GM19238 (cell line): ENCODE results near the gene ADAMTSL1.

ENCODE experiments used
- DNase-seq: peaks from one replicate; pipeline ENCODE4 v3.0.0; 2011; ENCODE audit warnings: low spot score; ENCODE audit not compliant: insufficient read length

ADAMTSL1 gene

DNA sequence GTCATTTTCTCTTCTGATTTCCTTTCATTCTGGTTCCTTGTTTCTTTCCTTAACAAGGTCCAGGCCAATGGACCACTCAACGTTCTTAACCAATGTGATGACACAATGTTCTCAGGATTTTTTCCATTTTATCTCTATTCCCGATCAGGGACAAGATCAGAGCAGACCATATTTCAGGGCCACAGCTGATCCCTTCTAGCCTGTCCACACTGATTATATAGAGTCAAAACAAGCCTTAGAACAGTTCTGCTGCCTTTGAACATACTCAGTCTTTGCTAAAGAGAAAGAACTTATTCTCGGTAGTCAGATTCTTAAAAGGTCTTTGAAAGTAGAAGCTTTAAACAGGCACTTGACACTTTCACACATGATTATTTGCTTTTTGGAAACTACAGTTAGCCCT lies 188.4 kb downstream of the ADAMTSL1 start:
- DNase-seq = no peak

DNA sequence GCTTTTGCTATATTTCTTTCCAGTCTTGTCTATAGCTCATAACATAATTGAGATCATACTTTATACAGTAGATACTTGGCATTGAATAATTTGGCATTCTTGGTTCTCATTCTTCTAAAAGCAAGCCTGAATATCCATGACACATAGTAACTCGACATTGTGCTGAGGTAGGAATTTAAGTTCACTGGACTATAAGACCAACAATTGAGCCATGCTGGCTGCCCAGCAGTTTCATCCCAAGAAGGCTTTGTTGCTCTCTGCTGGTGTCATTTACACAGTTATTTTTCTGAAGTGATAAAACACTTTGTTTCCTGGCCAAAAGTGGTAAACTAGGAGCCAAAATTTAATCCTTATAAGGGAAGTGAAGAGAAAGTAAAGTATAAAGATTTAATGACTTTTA lies 192.0 kb downstream of the ADAMTSL1 start:
- no peak for DNase-seq

DNA sequence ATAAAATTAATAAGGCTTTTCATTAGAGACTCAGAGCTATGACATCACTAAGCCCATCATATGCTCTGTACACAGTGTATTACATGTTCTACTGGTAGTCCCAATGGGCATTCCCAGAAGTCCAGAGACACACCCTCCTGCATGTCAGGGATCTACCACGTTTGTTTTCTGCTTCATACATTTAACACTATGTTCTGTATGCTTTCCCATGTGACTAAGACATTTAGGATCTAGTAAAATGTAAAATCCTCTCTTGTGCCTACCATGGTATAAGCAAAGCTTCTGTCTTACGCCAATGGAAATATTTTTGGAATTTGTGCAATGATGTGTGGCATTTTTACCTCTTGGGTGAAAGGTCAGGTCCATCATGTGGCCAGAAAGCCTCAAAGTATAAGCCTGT lies 192.4 kb downstream of the ADAMTSL1 start:
- no peak for DNase-seq

DNA sequence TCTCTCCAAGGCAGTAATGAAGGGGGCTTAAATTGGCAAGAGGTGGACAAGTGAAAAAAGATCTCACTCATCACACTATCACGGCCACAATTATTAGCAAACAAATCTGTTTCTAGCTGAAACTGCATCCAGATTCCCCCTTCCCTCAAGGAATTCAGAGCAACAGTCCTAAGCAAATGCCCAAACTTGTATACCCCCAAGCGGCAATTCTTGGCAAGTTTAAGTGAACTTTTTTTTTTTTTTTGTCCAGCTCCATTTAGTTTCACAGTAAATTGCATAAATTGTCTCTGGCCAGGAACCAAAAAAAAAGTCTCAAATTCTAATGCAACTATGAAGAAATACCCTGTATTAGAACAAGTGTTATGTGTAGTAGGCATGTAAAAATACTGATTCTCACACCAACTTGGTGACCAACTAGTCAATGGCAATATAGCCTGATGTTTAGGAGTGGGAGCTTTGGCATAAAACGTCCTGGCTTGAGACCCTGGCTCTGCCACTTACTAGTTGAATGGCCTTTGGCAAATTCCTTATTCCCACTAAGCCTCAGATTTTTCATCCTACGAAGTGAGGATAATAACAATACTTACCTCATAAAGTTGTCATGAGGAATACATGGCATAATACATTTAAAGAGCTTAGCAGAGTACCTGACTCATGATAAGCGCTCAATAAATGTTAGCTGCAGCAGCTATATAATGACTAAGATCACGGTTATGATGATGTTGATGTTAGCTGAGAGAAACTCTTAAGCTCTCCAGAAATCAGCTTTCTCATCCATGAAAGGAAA lies 193.2 kb downstream of the ADAMTSL1 start:
- no peak for DNase-seq

DNA sequence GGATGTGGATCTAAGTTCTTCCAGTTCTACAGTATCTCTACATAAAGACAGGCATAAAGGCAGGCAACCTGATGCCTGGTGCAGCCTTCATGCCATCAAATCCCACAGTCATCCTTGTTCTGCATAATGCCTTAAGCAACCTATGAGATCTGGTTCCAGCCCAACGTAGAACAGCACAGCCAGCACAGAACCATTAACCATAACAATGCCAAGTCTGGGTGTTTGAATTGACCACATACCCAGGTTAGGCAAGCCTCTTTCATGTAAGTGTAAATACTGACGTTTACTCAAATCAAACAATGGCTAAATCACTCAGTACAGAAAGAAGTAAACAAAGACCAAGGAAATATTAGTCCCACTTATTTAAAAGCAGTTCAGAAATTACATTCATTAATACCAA lies 195.0 kb downstream of the ADAMTSL1 start:
- no peak for DNase-seq

DNA sequence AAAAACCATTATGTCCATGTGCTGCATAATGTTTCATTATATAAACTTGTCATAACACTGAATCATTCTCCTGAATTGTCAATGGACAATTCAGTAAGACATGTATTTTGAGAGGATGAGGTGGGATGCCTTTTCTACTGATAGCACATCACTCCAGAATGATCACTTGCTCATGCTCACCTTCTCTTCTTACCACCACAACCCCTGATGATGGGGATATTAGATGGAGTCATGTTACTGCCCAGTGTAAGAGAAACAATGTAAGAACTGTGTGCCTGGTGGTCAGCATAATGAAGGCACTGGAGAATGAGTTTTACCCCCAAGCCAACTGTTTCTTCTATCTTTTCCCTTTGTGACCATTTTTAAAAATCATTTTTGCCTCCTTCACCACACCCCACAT lies 198.8 kb downstream of the ADAMTSL1 start:
- DNase-seq = no peak

DNA sequence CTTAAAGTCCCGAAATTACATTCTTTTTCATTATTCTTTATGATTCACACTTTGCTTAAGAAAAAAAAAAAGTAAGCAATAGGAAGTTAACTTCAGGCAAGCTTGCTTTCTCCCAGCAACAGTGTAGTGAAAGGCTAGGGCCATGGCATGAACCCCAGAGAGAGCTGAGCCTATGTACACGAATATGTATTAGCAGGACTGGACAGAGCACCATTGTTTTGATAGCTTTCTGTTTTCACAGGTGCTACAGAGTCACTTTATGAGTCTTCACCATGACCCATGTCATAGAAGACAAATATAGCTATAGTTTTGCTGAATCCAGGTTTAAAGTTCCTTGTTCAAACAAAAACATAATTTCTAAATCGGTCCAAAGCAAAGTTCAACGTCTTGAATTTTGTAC lies 199.2 kb downstream of the ADAMTSL1 start:
- no peak for DNase-seq

DNA sequence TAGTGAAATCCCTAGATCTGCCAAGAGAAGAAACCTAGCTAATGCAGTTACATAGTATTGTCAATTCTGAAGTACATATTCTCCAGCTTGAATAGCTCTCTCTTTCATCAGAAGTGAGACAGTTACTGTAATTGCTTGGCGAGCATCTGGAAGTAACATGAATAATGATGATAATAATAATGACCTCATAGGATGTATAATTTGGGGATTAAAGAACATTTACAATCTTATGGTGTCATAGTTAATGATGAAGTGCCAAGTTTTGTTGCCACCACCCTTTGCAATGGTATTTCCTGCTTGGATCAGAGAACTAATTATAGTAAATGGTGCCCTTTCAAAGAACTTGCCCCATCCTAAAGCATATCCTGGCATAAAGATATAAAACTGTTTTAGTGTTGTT lies 201.4 kb downstream of the ADAMTSL1 start:
- no peak for DNase-seq

DNA sequence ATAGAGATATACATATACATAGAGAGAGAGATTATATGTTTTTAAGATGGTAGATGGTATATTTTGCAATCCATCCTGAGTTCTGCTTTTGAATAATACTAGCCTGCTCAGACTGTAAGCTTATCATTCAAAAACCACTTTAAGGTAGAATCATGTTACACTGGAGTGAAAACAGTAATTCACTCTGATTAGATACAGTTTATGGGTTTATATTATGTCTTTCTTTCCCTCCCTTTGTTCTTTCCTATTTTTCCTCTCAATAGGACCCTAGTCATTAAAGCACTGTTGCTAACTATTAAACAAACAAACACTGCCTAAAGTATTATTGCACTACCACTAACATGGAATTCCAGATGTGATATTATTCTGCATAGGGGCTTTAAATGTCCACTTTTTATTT lies 202.0 kb downstream of the ADAMTSL1 start:
- DNase-seq = no peak

DNA sequence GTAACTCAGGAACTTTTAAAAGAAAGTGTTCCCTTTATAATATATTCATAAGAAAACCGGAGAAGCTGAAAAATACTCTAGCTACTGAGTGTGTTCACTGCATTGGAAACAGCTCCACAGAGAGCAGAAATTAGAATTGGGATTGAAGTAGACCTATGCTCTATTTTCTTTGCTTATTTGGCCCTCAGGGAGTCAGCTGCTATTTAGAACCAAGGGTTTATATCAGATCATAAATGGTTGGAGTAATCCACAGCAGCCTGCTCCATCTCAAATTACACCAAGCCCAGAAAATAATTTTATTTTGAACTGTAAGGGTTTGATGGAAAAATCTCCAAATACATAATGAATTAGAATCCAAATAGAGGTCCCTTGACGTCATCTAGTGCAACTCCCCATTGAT lies 202.6 kb downstream of the ADAMTSL1 start:
- DNase-seq = no peak

DNA sequence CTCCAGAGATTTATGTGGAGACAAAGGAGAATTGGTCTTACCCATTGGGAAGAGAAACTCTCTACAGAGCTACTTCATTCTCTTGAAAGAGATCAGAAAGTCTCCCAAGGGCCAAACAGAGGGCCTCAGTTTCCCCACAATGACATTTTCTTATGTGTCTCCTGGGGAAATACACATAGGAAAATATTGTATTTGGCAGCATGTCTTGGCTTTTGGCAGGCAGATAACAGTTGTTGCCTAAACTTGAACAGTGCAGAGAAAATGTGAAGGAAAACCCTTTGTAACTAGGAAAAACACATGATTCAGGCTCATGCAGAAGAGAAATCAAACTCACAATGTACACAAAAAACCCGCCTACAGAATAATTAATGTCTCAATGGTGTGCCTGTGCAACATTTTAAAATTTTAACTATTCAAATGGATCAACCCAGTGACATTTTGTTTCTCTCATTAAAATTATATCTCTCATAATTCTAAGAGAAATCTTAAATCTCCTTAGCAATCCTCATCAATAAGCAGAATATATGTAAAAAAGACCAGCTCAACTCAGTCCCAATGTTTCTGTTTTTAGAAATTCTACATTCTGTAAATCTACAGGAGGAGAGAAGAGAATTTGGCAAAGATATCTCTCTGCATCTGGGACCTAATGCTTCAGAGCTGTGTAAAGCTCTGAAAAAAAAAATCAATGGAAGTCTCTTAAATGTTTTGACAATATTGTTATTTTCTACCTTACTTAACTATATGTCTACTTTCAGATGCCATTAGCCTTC lies 205.1 kb downstream of the ADAMTSL1 start:
- DNase-seq = no peak

DNA sequence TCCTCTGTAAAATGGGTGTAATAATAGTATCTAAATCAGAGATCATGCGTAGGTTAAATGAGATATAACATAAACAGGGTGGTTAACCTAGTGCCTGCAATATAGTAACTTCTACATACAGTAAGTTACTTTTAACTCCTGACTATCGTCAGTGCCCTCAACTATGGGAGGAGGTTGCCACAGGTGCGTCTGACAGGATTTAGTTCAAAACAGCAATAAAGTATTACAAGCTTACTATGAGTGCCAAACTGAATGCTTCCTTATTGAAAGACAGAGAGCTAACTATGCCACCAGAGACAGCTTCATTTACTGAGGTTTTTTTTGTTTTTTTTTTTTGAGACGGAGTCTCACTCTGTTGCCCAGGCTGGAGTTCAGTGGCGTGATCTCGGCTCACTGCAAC lies 209.0 kb downstream of the ADAMTSL1 start:
- DNase-seq = no peak

DNA sequence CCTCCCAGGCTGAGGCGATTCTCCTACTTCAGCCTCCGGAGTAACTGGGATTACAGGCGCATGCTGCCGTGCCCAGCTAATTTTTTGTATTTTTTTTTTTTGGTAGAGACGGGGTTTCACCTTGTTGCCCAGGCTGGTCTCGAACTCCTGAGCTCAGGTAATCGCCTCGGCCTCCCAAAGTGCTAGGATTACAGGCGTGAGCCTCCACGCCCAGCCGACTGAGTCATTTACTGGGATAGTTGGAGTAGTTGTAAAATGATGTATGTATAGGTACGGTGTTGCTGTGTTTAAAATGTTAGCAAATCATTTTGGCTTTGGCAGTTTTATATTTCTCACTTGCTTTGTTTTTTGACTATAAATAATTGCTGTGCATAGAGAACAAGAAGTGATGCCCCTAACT lies 209.4 kb downstream of the ADAMTSL1 start:
- DNase-seq = no peak

DNA sequence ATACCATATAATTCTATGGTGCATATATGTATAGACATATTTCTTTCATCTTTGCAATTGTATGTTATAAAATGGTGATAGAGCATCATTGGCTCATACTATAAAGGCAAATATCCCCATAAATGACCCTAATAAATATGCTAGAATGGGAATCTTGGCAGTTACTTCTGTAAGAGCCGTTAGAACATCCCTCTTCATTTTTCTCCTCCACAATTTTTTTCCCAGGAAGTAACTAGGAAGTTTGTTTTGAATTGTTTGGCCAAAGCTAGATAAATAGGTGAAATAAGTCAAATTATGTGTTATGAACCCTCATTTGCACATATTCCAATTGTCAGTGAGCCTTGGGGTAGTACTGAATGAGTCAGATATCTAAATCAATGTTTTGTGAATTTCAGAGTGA lies 209.9 kb downstream of the ADAMTSL1 start:
- DNase-seq = no peak

DNA sequence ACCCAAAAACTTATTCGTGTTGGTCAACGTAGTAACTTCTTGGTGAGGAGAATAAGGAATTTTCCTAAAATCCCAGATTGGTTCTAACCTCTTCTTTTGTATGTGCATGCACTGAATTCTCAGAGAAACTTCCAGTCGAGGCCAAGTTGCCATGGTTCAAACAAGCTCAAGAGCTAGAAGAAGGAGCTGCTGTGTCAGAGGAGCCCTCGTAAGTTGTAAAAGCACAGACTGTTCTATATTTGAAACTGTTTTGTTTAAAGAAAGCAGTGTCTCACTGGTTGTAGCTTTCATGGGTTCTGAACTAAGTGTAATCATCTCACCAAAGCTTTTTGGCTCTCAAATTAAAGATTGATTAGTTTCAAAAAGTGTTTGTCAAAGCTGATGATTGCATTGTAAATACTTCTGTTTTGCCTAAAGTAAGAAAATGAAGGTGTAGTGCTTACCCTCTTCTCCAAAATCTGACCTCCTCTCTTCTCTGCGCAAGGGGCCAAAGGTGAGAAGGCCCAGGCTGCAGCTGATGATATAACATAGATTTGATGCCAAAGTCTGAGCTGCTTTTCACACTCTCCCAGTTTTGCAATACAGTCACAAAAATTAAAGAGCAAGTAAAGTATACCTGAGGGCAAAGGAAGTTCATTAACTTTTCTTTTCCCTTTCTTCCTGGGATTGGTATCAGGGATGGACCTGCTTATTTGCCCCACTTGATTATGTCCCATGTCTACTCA lies 210.8 kb downstream of the ADAMTSL1 start:
- DNase-seq = no peak

DNA sequence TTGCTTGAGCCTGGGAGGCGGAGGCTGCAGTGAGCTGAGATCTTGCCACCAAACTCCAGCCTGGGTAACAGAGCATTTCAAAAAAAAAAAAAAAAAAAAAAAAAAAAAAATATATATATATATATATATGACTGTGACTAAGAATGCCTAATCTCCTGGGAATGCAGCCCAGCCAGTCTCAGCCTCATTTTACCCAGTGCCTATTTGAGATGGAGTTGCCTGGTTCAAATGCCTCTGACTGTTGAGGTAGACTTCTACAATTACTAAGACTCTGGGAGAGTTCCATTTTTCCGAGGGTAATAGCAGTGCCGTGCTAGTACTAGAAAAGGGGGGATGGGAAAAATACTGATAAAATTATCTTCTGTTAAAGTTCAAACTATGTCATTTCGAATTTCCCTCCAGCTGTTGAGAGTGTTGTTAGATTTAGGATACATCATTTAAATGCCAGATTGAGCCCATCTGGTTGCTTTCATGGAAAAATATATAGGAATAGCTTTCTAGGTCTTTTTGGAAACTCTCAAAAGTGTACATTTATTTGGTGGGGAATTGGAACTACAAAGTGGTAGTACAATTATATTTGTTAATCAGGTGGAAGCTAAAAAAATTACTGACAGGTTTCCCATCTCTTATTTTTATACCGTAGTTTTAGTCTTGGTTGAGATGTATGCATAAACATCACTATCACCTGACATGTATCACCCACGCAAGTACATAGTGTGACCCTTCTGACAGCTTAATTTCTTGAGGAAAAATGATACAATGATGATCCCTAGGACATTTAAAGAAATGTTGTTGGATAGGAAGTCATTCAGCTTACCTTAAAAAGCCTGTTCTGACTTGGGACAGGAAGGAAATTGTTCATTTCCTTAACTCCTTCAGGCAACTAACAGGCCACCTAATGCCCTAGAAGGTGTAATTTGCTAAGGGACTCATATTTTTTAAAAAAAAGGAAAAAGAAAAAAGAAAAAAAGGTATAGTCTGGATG lies 214.9 kb downstream of the ADAMTSL1 start:
- no peak for DNase-seq

DNA sequence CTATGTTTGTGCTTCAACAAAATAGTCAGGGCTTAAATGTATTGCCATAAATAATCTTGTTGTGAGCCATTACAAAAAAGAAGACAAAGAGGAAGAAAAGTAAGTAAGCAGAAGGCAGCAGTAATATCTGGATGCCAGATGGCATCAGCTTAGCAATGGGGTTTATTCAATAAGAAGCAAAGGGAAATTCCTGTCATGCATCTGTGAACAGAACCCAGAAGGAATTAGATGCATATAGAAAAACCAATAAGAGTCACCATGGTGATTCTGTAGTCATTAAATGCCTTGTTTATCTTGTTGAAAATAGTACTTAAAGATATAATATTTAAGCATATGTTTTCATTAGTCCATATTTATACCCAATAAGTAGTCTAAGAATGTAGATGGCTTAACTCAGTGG lies 216.0 kb downstream of the ADAMTSL1 start:
- DNase-seq = no peak

DNA sequence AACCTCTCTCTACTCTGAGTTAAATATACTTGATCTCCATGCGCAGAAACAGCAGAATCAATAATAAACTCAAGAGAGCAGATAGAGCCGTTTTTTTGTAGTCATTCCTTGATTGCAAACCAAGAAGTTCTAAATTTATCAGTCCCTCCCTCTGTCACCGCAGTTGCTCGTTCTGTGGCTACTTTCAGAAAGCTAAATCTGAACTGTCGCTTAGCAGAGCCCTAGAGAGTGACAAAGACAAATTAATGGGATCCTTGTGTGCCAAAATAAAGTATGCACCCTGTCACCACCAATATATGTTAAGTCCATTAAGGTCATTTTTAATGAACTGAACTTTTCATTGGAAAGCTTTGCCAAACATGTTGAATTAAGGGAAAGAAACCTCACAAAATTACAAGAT lies 218.3 kb downstream of the ADAMTSL1 start:
- DNase-seq = no peak

DNA sequence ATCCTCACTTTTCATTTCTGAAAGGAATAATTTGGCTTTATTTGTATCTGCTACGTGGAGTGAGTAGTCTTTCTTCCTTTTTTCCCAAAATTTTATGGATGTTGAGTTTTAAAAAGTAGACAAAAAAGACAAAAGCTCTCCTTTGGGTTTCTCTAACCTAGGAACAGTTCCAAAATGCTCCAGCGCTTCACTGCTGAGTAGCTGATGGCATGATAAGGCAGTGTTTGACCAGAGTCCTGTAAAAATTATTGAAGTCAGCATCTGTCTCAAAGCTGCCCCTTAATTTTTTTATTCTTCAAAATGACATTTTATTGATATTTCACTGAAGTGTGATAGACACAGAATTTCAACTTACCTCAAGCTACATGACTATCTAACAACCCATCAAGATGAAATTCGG lies 219.0 kb downstream of the ADAMTSL1 start:
- no peak for DNase-seq

DNA sequence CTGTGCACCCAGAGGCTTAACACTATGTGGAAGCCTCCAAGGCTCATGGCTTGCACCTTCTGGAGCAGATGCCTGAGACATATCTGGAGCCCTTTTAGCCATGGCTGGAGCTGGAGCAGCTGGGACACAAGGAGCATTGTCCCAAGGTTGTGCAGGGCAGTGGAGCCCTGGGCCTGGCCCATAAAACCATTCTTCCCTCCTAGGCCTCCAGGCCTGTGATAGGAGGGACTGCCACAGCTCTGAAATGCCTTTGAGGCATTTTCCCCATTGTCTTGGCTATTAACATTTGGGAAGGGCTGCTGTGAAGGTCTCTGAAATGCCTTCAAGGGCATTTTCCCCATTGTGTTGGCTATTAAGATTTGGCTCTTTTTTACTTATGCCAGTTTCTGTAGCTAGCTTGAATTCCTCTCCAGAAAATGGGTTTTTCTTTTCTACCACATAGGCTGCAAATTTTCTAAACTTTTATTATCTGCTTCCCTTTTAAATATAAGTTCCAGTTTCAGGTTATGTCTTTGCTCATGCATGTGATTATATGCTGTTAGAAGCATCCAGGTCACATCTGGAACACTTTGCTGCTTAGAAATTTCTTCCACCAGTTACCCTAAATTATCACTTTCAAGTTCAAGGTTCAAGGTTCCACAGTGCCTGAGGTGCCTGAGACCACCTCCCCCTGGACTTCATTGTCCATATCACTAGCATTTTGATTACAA lies 221.2 kb downstream of the ADAMTSL1 start:
- DNase-seq = no peak

DNA sequence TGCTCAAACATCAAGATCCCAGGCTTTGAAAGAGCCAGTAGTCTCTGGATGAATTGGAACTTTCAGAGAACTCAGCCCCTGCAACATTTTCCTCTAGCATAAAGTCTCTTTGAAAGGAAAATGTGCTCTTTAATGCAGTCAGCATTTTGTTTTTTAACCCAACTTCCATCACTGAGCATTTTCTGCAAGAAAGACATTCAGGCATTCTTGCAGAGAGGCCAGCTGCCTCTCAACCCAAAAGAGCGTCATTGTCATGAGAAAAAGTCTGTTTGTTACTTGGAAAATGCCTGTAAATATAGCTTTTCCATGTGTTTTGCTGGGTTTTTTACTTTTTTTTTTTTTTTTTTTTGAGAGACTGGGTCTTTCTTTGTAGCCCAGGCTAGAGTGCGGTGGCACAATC lies 225.0 kb downstream of the ADAMTSL1 start:
- DNase-seq = no peak
